H9 (cell line): ENCODE results near the gene RFX8. TPM values are rescaled to one million over a fixed set of nuclear protein-coding genes. Genes with fewer than 3 reads are reported as not detected.

Source experiments
- DNase-seq: peaks from one replicate; pipeline ENCODE4 v3.0.0-alpha.2; 2017
- H2AFZ ChIP-seq: one replicate; pipeline ENCODE4 v1.6.1; 2013; ENCODE audit warnings: mild to moderate bottlenecking, low read length, control low read depth, moderate library complexity
- H2AK5ac ChIP-seq: 2 replicates; pipeline ENCODE4 v1.6.1; 2013; ENCODE audit warnings: low read length, control low read depth, mixed read lengths; ENCODE audit not compliant: insufficient read length
- H2BK120ac ChIP-seq: one replicate; pipeline ENCODE4 v1.6.1; 2013; ENCODE audit warnings: low read depth, mild to moderate bottlenecking, low read length, control low read depth, inconsistent platforms; ENCODE audit not compliant: poor library complexity, severe bottlenecking
- H2BK12ac ChIP-seq: 2 replicates; pipeline ENCODE4 v1.6.1; 2013; ENCODE audit warnings: low read length, control low read depth, mixed read lengths, low read depth; ENCODE audit not compliant: insufficient read length
- H2BK15ac ChIP-seq: 2 replicates; pipeline ENCODE4 v1.6.1; 2013; ENCODE audit warnings: low read depth, low read length, control low read depth
- H2BK20ac ChIP-seq: one replicate; pipeline ENCODE4 v1.6.1; 2013; ENCODE audit warnings: low read depth, mild to moderate bottlenecking, low read length, control low read depth, inconsistent platforms; ENCODE audit not compliant: poor library complexity, severe bottlenecking
- H2BK5ac ChIP-seq: 2 replicates; pipeline ENCODE4 v1.6.1; 2013; ENCODE audit warnings: low read length, control low read depth, mixed read lengths; ENCODE audit not compliant: insufficient read length
- H3K14ac ChIP-seq: 2 replicates; pipeline ENCODE4 v1.6.1; 2013; ENCODE audit warnings: low read length, control low read depth; ENCODE audit not compliant: insufficient read depth
- H3K18ac ChIP-seq: 2 replicates; pipeline ENCODE4 v1.6.1; 2013; ENCODE audit warnings: low read depth, mild to moderate bottlenecking, mixed read lengths, low read length, control low read depth; ENCODE audit not compliant: insufficient read length
- H3K23ac ChIP-seq: 2 replicates; pipeline ENCODE4 v1.6.1; 2013; ENCODE audit warnings: low read length, control low read depth, mixed read lengths, low read depth; ENCODE audit not compliant: insufficient read length
- H3K23me2 ChIP-seq: 2 replicates; pipeline ENCODE4 v1.6.1; 2013; ENCODE audit warnings: low read depth, mild to moderate bottlenecking, mixed read lengths, low read length, control low read depth; ENCODE audit not compliant: insufficient read length, poor library complexity, severe bottlenecking
- H3K27ac ChIP-seq: 2 replicates; pipeline ENCODE4 v1.5.1; 2013; ENCODE audit warnings: low read length, control low read depth, mixed read lengths, low read depth; ENCODE audit not compliant: insufficient read length
- H3K27me3 ChIP-seq: 2 replicates; pipeline ENCODE4 v1.6.1; 2013; ENCODE audit warnings: low read length, control low read depth, inconsistent platforms; ENCODE audit not compliant: insufficient read depth
- H3K4ac ChIP-seq: 2 replicates; pipeline ENCODE4 v1.6.1; 2013; ENCODE audit warnings: low read depth, mild to moderate bottlenecking, control low read depth, inconsistent platforms, low read length, moderate library complexity
- H3K4me1 ChIP-seq: 2 replicates; pipeline ENCODE4 v1.6.1; 2013; ENCODE audit warnings: low read length, control low read depth, inconsistent platforms; ENCODE audit not compliant: insufficient read depth
- H3K4me2 ChIP-seq: 2 replicates; pipeline ENCODE4 v1.6.1; 2013; ENCODE audit warnings: low read length, control low read depth, mixed read lengths; ENCODE audit not compliant: insufficient read length, insufficient read depth
- H3K56ac ChIP-seq: 2 replicates; pipeline ENCODE4 v1.6.1; 2013; ENCODE audit warnings: low read depth, mild to moderate bottlenecking, mixed read lengths, low read length, control low read depth; ENCODE audit not compliant: insufficient read length
- H3K79me1 ChIP-seq: 2 replicates; pipeline ENCODE4 v1.6.1; 2013; ENCODE audit warnings: low read depth, mild to moderate bottlenecking, moderate library complexity, low read length, control low read depth, inconsistent platforms; ENCODE audit not compliant: insufficient read depth, poor library complexity, severe bottlenecking
- H3K79me2 ChIP-seq: 2 replicates; pipeline ENCODE4 v1.6.1; 2013; ENCODE audit warnings: low read length, control low read depth, inconsistent platforms; ENCODE audit not compliant: insufficient read depth
- H3K9ac ChIP-seq: 2 replicates; pipeline ENCODE4 v1.6.1; 2013; ENCODE audit warnings: low read length, control low read depth, mixed read lengths; ENCODE audit not compliant: insufficient read length; ENCODE audit errors: extremely low read depth
- H3K9me3 ChIP-seq: one replicate; pipeline ENCODE4 v1.6.1; 2013; ENCODE audit warnings: low read depth, low read length, inconsistent platforms; ENCODE audit not compliant: control insufficient read depth
- H3T11ph ChIP-seq: one replicate; pipeline ENCODE4 v1.6.1; 2013; ENCODE audit warnings: mild to moderate bottlenecking, low read length, control low read depth, inconsistent platforms
- H4K20me1 ChIP-seq: one replicate; pipeline ENCODE4 v1.6.1; 2013; ENCODE audit not compliant: control insufficient read depth, insufficient read length, insufficient read depth
- H4K5ac ChIP-seq: 2 replicates; pipeline ENCODE4 v1.6.1; 2013; ENCODE audit warnings: low read depth, mild to moderate bottlenecking, mixed read lengths, low read length, control low read depth; ENCODE audit not compliant: insufficient read length
- H4K8ac ChIP-seq: replicated peaks from 2 replicates; pipeline ENCODE4 v1.6.1; 2013; ENCODE audit warnings: low read length, control low read depth, mixed read lengths, low read depth; ENCODE audit not compliant: insufficient read length
- H4K91ac ChIP-seq: 2 replicates; pipeline ENCODE4 v1.6.1; 2013; ENCODE audit warnings: low read depth, mild to moderate bottlenecking, moderate library complexity, mixed read lengths, low read length, control low read depth; ENCODE audit not compliant: insufficient read length
- H3K27ac Mint-ChIP-seq, 3 experiments: 2 replicates in 2 of 3; 3 replicates in 1 of 3; pipeline ENCODE4 v1.8.0; 2020 to 2021; ENCODE audit warnings: mixed read lengths in 3 of 3, mild to moderate bottlenecking in 1 of 3, moderate library complexity in 1 of 3
- H3K27me3 Mint-ChIP-seq: 2 replicates; pipeline ENCODE4 v1.8.0; 2021; ENCODE audit warnings: low read depth, mild to moderate bottlenecking, moderate library complexity, mixed read lengths
- H3K36me3 Mint-ChIP-seq, 3 experiments: 2 replicates in 2 of 3; 3 replicates in 1 of 3; pipeline ENCODE4 v1.8.0; 2020 to 2021; ENCODE audit warnings: low read depth in 3 of 3, mixed read lengths in 3 of 3; ENCODE audit not compliant: insufficient read depth in 1 of 3
- H3K4me1 Mint-ChIP-seq, 2 experiments: 2 replicates each; pipeline ENCODE4 v1.8.0; 2020; ENCODE audit warnings: mixed read lengths in 2 of 2
- H3K4me3 Mint-ChIP-seq, 2 experiments: 2 replicates in 1 of 2; 3 replicates in 1 of 2; pipeline ENCODE4 v1.8.0; 2020 to 2021; ENCODE audit warnings: mild to moderate bottlenecking in 2 of 2, mixed read lengths in 2 of 2, moderate library complexity in 1 of 2
- H3K9me3 Mint-ChIP-seq, 2 experiments: 2 replicates in 1 of 2; 3 replicates in 1 of 2; pipeline ENCODE4 v1.8.0; 2020; ENCODE audit warnings: mild to moderate bottlenecking in 2 of 2, mixed read lengths in 2 of 2, moderate library complexity in 1 of 2
- CTCF ChIP-seq: fragments of 200-600 bp; sonication (generic); conservative IDR thresholded peaks from 3 replicates; pipeline ENCODE4 v1.8.0; 2021; ENCODE audit warnings: antibody characterized with exemption, mild to moderate bottlenecking
- WGBS: extraction: QIAGEN DNeasy Blood & Tissue Kit; methylation state at CpG from one replicate; pipeline ENCODE4 v1.1.7; 2013; ENCODE audit warnings: missing lambda C conversion rate, low lambda C conversion rate, mixed read lengths; ENCODE audit not compliant: insufficient read length; ENCODE audit errors: extremely low coverage; 5-methylcytosine and 5-hydroxymethylcytosine counted together
- total RNA-seq: library from RNA; stranded (reverse); gene quantifications from 2 replicates; pipeline ENCODE4 v1.2.1, GENCODE V29; 2021

The RFX8 gene
- total RNA-seq, 1 experiment from 2014 or later: 0.22 TPM

GRCh38 chr2:101396316-101396717 is 78.6 kb downstream of the RFX8 start:
- no peak overlapping the region for H2AFZ ChIP-seq
- H3K4me2 ChIP-seq: no peak overlapping the region

More at GRCh38 chr2:101396316-101396717, 78.6 kb downstream of the RFX8 start:
- WGBS: no CpG with 5 or more reads among the region's 2 CpGs
- H3K9me3 Mint-ChIP-seq: no peaks in the 10 kb centered on the region
- Histone ChIP-seq H2BK12ac (no peak overlapping the region), H3K14ac (no peak overlapping the region), H3K4me1 (no peaks in the 10 kb centered on the region; the same call in 1 of the 2 replicates), H4K20me1 (no peaks in the 10 kb centered on the region), H3K56ac (no peak overlapping the region), H2BK15ac (no peak overlapping the region), H3K79me2 (no peaks in the 10 kb centered on the region), H3T11ph (no peak overlapping the region), H3K4ac (no peak overlapping the region), H3K27me3 (no peaks in the 10 kb centered on the region; the same call in 1 of the 2 replicates), H3K9me3 (no peaks in the 10 kb centered on the region), H2BK120ac (no peak overlapping the region), H2BK20ac (no peak overlapping the region), H3K23ac (no peak overlapping the region), H3K18ac (no peak overlapping the region), H4K8ac (no peak overlapping the region), H3K9ac (no peak overlapping the region), H3K23me2 (no peaks in the 10 kb centered on the region), H4K5ac (no peak overlapping the region), H2AK5ac (no peak overlapping the region), H3K79me1 (no peaks in the 10 kb centered on the region), H2BK5ac (no peak overlapping the region), H4K91ac (no peak overlapping the region), H3K27ac (no peak overlapping the region)
- H3K4me1 Mint-ChIP-seq: peaks cover 18 to 19% of the 10 kb centered on the region in 2 experiments
- no peak for TF ChIP-seq CTCF
- no peak overlapping the region for H3K27ac Mint-ChIP-seq
- H3K36me3 Mint-ChIP-seq: no peaks in the 10 kb centered on the region
- H3K4me3 Mint-ChIP-seq: no peak overlapping the region
- no peaks in the 10 kb centered on the region; the same call in none of the 2 replicates for H3K27me3 Mint-ChIP-seq
- DNase-seq: no peak
